NCI-H2171 (cell line): ENCODE measurements around the gene MRPL53.
A peak's percentile ranks its signal among the peaks of the same experiment; 100 is the strongest.
"Not testable (repeated sequence)": the region's sequence is repeated elsewhere in the genome, so short reads cannot be mapped to it uniquely, and the experiment has no call there.

Experiments used
- DNase-seq: peaks from one replicate; lab custom pipeline; 2025; lab: John Stamatoyannopoulos, UW

Gene MRPL53

DNA sequence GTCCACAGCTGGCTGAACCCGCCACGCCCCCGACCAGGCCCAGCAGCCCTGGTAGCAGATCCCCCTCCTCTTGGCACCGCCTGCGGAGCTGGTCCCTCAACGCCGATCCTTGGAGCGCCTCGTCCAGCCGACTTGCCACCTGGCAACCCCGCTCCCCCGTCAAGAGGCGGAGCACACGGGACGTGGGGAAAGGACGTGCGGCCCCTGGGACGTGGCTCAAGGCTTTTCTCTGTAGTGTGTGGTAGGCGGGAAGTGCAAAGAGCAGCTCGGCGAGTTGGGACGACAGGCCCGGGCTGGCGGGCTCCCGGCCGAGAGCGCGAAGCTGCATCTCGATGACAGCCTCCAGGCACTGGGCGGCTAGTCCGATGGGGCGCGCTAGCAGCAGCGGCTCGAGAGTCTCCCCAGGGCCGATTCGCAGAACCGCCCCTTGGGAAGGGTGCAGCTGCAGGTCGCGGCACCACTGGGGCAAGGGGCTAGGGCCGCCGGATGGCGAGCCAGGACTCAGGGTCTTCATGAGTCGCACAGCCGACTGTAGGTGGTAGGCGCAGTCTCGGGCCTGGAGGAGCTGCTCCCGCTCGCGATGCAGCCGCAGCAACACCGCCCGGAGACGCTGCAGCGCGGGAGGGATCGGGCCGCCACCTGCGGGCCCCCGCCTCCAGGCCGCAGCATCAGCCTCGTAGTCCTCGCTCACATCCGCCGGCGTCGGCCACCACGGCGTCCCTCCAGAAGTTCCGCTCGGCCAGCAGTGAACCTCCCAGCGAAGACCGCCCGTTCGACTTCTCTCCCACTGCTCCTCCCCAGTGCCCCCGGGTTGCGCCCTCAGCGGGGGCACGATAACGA, 9.7 kb upstream of the MRPL53 start:
- peak; percentile 53 for DNase-seq

DNA sequence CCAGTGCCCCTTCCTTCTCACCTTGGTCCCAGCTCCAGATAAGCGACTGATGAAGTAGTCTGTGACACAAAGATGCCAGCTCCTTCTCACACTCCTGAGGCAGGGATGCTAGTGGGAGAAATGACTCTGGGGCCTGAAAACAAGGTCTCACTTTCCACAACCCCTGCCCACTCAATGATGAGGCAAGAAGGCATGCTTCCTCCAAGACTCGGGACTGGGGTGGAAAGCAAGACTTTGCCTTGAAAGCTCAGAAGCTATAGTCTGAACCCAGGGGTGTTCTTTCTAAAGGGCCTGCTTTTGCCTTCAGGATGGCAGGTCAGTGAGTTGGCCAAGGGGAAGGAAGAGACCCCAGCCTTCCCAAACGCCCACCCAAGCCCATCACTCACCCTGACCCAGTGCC, 9.0 kb upstream of the MRPL53 start:
- DNase-seq, result no peak

DNA sequence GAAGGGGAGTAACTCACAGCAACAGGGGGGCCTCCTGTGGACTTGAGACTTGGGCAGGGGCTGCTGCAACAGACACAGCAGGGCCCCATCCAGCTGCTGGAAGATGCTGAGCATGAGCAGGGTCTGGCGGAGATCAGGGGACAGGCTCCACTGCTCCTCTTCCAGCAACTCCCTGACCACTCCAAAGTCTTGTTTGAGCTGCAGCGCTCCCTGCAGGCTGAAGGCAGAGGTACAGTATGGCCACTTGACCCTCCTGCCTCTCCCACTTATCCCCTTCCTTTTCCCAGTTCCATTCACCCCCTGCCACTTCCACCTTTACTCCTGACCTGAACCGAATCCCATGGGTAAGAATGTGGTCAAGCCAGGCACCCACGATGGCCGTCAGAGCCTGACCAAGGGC, 2.4 kb upstream of the MRPL53 start:
- DNase-seq, result no peak

DNA sequence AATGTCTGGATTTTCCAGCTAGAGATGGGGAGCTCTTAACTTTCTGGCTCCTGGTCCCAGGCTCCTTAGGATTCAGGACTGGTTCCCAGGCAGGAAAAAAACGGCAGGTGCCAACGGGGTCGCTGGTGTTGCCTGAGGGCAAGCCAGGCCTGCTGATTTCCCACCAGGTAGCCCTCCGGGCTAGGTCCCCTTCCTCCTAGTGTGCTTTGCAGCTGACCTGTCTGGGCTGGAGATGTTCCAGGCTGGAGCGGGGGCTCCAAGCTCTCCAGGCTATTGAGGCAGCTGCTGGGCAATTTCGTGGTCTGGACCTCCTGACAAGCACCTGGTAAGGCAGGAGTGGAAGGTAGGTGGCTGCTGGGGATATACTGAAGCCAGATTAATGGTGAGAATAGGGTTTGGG, 2.0 kb upstream of the MRPL53 start:
- DNase-seq, result no peak

- no peak for DNase-seq
Measured at GRCh38 chr2:74472945-74473258, 422 bp upstream of the MRPL53 start.

DNA sequence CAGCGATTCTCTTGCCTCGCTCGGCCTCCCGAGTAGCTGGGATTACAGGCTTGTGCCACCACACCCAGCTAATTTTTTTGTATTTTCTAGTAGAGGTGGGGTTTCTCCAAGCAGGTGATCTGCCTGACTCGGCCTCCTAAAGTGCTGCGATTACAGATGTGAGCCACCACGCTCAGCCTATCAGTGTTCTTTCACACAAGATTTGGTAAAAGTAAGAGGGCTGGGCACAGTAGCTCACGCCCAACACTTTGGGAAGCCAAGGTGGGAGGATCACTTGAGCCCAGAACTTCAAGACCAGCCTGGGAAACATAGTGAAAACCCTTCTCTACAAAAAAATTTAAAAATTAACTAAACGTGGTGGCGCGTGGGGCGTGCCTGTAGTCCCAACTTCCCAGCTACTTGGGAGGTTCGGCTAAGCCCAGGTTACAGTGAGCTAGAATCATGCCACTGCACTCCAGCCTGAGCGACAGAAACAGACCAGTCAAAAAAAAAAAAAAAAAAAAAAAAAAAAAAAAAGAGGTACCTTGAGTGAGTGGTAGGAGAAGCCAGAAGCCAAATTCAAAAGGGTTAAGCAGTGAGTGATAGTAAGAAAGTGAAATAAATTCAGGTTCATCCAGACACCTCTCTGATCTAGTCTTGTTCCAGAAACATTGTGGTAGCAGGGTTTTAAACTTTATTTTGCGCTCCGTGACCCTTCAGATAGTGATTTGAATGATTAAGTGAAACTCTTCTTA, 981 bp downstream of the MRPL53 start:
- no peak for DNase-seq

GRCh38 chr2:74470742-74471141, 1.7 kb downstream of the MRPL53 start:
- not testable (repeated sequence) for DNase-seq

- DNase-seq, result no peak
Measured at GRCh38 chr2:74464406-74464805, 8.1 kb downstream of the MRPL53 start.

GRCh38 chr2:74462786-74463105, 9.7 kb downstream of the MRPL53 start:
- no peak for DNase-seq

GRCh38 chr2:74462054-74462785, 10.3 kb downstream of the MRPL53 start:
- DNase-seq, result no peak

- DNase-seq, result no peak
Measured at GRCh38 chr2:74461187-74462053, 11.1 kb downstream of the MRPL53 start.

DNA sequence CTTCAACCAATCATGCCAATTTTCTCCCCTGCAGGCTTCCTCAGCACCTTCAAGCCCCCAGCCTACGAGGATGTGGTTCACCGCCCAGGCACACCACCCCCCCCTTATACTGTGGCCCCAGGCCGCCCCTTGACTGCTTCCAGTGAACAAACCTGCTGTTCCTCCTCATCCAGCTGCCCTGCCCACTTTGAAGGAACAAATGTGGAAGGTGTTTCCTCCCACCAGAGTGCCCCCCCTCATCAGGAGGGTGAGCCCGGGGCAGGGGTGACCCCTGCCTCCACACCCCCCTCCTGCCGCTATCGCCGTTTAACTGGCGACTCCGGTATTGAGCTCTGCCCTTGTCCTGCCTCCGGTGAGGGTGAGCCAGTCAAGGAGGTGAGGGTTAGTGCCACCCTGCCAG, 12.3 kb downstream of the MRPL53 start:
- DNase-seq, result not testable (repeated sequence)

DNA sequence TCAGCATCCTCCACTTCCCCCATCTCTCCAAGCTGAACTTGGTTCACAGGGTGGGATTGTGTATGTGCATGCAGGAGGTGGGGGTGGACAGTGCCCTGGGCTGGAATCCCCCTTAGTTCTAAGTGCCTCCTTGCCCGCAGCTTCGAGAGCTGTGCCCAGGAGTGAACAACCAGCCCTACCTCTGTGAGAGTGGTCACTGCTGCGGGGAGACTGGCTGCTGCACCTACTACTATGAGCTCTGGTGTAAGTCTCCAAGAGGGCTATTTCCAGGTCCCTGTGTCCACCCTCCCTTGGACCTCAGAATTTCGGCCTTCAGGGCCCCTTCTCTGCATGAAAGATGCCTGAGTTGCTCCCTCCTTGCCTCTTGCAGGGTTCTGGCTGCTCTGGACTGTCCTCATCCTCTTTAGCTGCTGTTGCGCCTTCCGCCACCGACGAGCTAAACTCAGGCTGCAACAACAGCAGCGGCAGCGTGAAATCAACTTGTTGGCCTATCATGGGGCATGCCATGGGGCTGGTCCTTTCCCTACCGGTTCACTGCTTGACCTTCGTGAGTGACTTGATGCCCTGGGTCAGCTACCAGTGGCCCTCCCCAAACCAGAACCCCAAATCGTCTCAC, 12.9 kb downstream of the MRPL53 start:
- DNase-seq, result not testable (repeated sequence)

GRCh38 chr2:74458938-74459363, 13.5 kb downstream of the MRPL53 start:
- DNase-seq, result no peak

DNA sequence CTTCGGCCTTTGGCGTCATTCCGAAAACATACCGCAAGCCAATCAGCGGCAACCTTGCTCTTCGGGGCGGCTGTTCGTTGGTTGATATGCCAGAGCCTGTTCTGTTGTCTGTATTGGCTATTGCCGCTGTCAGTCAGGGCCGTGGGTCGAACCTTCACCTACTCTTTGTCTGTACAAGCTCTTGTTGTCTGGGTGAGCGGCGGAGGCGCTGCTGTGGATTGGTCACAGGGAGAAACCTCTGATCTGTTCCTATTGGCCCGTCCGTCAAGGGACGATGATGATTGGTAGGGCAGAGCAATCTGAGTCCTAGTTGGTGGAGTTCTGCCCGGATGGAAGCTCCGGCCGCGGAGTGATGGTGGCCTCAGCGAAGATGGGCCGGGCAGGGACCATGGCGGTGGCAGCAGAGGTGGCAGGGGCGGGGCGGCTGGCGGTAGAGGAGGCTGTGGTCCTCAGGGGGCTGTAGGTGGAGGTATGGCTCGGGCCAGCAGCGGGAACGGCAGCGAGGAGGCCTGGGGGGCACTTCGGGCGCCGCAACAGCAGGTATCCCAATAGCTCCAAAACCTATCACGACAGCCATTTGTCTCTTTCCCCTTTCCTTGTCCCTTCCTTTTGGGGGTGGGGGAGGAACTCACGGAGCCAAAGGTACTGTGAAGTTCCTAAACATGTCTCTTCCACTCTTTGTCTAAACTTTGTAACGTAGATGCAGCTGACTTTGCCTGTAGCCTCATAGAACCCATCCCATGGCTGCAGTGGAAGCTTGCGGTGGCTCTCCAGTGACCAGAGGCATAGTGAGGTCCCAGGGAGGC, 14.1 kb downstream of the MRPL53 start, which contains the start of gene WBP1:
Gene WBP1, plus strand, starts transcription at position 307 of the 806 bp plus-strand sequence. Its CDS starts 165 bp downstream, at position 472.
- DNase-seq, result peak; percentile 97

DNA sequence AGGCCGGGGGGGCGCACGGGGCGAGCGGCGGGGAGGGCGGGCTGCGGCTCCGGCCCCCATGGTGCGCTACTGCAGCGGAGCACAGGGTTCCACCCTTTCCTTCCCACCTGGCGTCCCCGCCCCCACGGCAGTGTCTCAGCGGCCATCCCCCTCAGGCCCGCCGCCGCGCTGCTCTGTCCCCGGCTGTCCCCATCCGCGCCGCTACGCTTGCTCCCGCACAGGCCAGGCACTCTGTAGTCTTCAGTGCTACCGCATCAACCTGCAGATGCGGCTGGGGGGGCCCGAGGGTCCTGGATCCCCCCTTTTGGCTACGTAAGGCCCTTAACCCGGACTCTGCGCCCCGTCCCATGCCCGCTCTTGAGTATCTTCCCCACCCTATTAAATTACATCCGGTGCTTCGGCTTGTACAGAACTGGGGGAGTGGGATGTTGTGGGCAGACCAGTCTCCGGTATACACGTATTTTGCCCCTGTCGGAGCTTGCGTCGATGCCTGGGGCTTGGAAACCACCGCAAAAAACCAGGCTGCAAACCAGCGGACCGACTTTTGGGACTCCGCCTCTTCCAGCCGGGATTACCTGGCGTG, 14.8 kb downstream of the MRPL53 start:
- peak; percentile 83 for DNase-seq

DNA sequence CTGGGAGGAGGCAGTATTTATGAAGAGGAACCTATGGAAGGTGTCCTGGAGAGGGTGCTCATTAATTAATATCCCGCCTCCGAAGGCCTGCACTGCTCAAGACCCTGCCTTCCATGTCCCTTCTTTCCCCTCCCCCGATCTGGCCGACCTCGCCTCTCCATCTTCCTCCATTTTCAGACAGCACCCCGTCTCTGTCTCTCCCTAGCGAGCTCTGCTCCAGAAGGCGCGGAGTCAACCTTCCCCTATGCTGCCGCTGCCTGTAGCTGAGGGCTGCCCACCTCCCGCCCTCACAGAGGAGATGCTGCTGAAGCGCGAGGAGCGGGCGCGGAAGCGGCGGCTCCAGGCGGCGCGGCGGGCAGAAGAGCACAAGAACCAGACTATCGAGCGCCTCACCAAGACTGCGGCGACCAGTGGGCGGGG, 15.3 kb downstream of the MRPL53 start:
- peak; percentile 57 for DNase-seq

GRCh38 chr2:74454654-74455511, 17.6 kb downstream of the MRPL53 start, which contains the start of gene INO80B:
Gene INO80B, plus strand, starts transcription at chr2:74455087. Its CDS starts 30 bp downstream, at chr2:74455117.
- DNase-seq, result peak; percentile 96
